A549 (cell line): ENCODE data around the gene MROH7. TPM values are rescaled to one million over a fixed set of nuclear protein-coding genes. Genes with fewer than 3 reads are reported as not detected.

Experiments used
- ATAC-seq, 2 experiments: fragments of 200-7000 bp in 1 of 2; fragments of >200 bp in 1 of 2; cut with Nextera tagmentation in 1 of 2; cut with Tn5 transposase in 1 of 2; 3 replicates each; pipeline versions ENCODE4 v1.8.0 to v1.9.1; 2018 to 2020; ENCODE audit warnings: mild to moderate bottlenecking in 1 of 2, moderate library complexity in 1 of 2
- CTCF ChIA-PET: fragments of 300-600 bp; sonication (Branson Sonifier 250); formaldehyde crosslinking; extraction: SDS; loops from one replicate; lab custom pipeline; 2021; ENCODE audit warnings: antibody characterized with exemption, inconsistent platforms; lab: Yijun Ruan, JAX
- POLR2A ChIA-PET: fragments of 350-600 bp; formaldehyde crosslinking; extraction: SDS; loops from one replicate; lab custom pipeline; 2021; ENCODE audit warnings: antibody characterized with exemption, inconsistent platforms; lab: Yijun Ruan, JAX
- DNase-seq, 2 experiments: peaks; one replicate each; pipeline versions ENCODE4 v3.0.0 to v3.0.0-alpha.2; 2011 to 2016; ENCODE audit warnings: low read depth in 1 of 2, low spot score in 1 of 2
- FAIRE-seq: peaks from 2 replicates; lab custom pipeline; 2011; peaks lifted over from hg19 to GRCh38; lab: Jason Lieb, UNC
- H3K27ac ChIP-seq, 2 experiments: fragments of >200 bp; sonication (Bioruptor Twin); formaldehyde crosslinking; 3 replicates each; pipeline ENCODE4 v1.5.1; 2016 to 2017
- H3K4me1 ChIP-seq: fragments of >200 bp; sonication (Bioruptor Twin); formaldehyde crosslinking; 3 replicates; pipeline ENCODE4 v1.6.1; 2016
- H3K4me2 ChIP-seq: fragments of >200 bp; sonication (Bioruptor Twin); formaldehyde crosslinking; 3 replicates; pipeline ENCODE4 v1.6.1; 2016
- H3K4me3 ChIP-seq: fragments of >200 bp; sonication (Bioruptor Twin); formaldehyde crosslinking; 3 replicates; pipeline ENCODE4 v1.5.1; 2016
- H3K9me3 ChIP-seq: fragments of >200 bp; sonication (Bioruptor Twin); formaldehyde crosslinking; 3 replicates; pipeline ENCODE4 v1.6.1; 2016
- ATOH8 ChIP-seq: fragments of 250-450 bp; sonication (Bioruptor Pico); IDR thresholded peaks from 2 replicates; pipeline ENCODE4 v1.5.0; 2020; ENCODE audit warnings: low read depth, mild to moderate bottlenecking, moderate library complexity
- BCL3 ChIP-seq: fragments of >200 bp; sonication (Bioruptor Twin); formaldehyde crosslinking; IDR thresholded peaks from 3 replicates; pipeline ENCODE4 v1.6.1; 2016
- CBX2 ChIP-seq: fragments of 200-600 bp; sonication (generic); IDR thresholded peaks from 2 replicates; pipeline ENCODE4 v1.6.1; 2016; ENCODE audit warnings: low read depth, mild to moderate bottlenecking, borderline replicate concordance
- CBX8 ChIP-seq: fragments of 200-600 bp; sonication (generic); IDR thresholded peaks from 2 replicates; pipeline ENCODE4 v1.6.1; 2016
- CEBPB ChIP-seq, 2 experiments: fragments of >200 bp in 1 of 2; sonication (Bioruptor Twin) in 1 of 2; formaldehyde crosslinking in 1 of 2; IDR thresholded peaks; 2 replicates each; pipeline ENCODE4 v1.6.1; 2012 to 2016
- EHF ChIP-seq: fragments of 250-450 bp; sonication (Bioruptor Pico); IDR thresholded peaks from 2 replicates; pipeline ENCODE4 v1.5.0; 2020; ENCODE audit warnings: mild to moderate bottlenecking
- ELK1 ChIP-seq: fragments of 150-350 bp; IDR thresholded peaks from 2 replicates; pipeline ENCODE4 v1.6.1; 2014; ENCODE audit warnings: low read depth, mild to moderate bottlenecking, low read length
- EP300 ChIP-seq, 2 experiments: fragments of >200 bp; sonication (Bioruptor Twin); formaldehyde crosslinking; IDR thresholded peaks; 2 replicates in 1 of 2; 3 replicates in 1 of 2; pipeline ENCODE4 v1.6.1; 2016 to 2017
- FOXS1 ChIP-seq: fragments of 250-450 bp; sonication (Bioruptor Pico); IDR thresholded peaks from 2 replicates; pipeline ENCODE4 v1.5.0; 2020; ENCODE audit warnings: mild to moderate bottlenecking, moderate library complexity
- HOXB5 ChIP-seq: fragments of 250-450 bp; sonication (Bioruptor Pico); IDR thresholded peaks from 2 replicates; pipeline ENCODE4 v1.5.0; 2020; ENCODE audit warnings: mild to moderate bottlenecking, moderate library complexity
- JUNB ChIP-seq: fragments of >200 bp; sonication (Bioruptor Twin); formaldehyde crosslinking; IDR thresholded peaks from 2 replicates; pipeline ENCODE4 v1.6.1; 2016
- KDM1A ChIP-seq: fragments of 200-600 bp; sonication (generic); IDR thresholded peaks from 2 replicates; pipeline ENCODE4 v1.6.1; 2016; ENCODE audit warnings: low read depth, mild to moderate bottlenecking
- MAFK ChIP-seq: fragments of 450-650 bp; IDR thresholded peaks from 2 replicates; pipeline ENCODE4 v1.6.1; 2014; ENCODE audit not compliant: partially characterized antibody
- NFE2L2 ChIP-seq: fragments of 150-350 bp; conservative IDR thresholded peaks from 2 replicates; pipeline ENCODE4 v1.6.1; 2014; ENCODE audit warnings: low read length
- NR3C1 ChIP-seq: fragments of >200 bp; sonication (Bioruptor Twin); formaldehyde crosslinking; IDR thresholded peaks from 3 replicates; pipeline ENCODE4 v1.6.1; 2017
- POLR2AphosphoS2 ChIP-seq: conservative IDR thresholded peaks from 2 replicates; pipeline ENCODE4 v1.6.1; 2012; ENCODE audit warnings: low read length, improper control_type of control experiment, inconsistent platforms
- RARB ChIP-seq: fragments of 250-450 bp; sonication (Bioruptor Pico); IDR thresholded peaks from 2 replicates; pipeline ENCODE4 v1.8.0; 2021; ENCODE audit warnings: mild to moderate bottlenecking, moderate library complexity
- RCOR1 ChIP-seq: fragments of 150-350 bp; IDR thresholded peaks from 2 replicates; pipeline ENCODE4 v1.6.1; 2014; ENCODE audit warnings: antibody characterized with exemption, low read length, low read depth
- REST ChIP-seq: fragments of 200-600 bp; sonication (generic); IDR thresholded peaks from 2 replicates; pipeline ENCODE4 v1.6.1; 2016; ENCODE audit warnings: antibody characterized with exemption, mild to moderate bottlenecking, moderate library complexity
- RFX5 ChIP-seq: fragments of 450-650 bp; IDR thresholded peaks from 2 replicates; pipeline ENCODE4 v1.7.1; 2014; ENCODE audit warnings: antibody characterized with exemption, mild to moderate bottlenecking, moderate library complexity
- SMC3 ChIP-seq: fragments of >200 bp; sonication (Bioruptor Twin); formaldehyde crosslinking; IDR thresholded peaks from 3 replicates; pipeline ENCODE4 v1.6.1; 2018; ENCODE audit warnings: inconsistent platforms
- TFCP2L1 ChIP-seq: fragments of 250-450 bp; sonication (Bioruptor Pico); IDR thresholded peaks from 2 replicates; pipeline ENCODE4 v1.5.0; 2021; ENCODE audit warnings: mild to moderate bottlenecking
- USF2 ChIP-seq: fragments of 450-650 bp; IDR thresholded peaks from 2 replicates; pipeline ENCODE4 v1.6.1; 2014; ENCODE audit warnings: antibody characterized with exemption
- ZC3H11A ChIP-seq: fragments of 450-650 bp; IDR thresholded peaks from 2 replicates; pipeline ENCODE4 v1.6.1; 2014; ENCODE audit warnings: antibody characterized with exemption, mild to moderate bottlenecking
- WGBS: methylation state at CpG from one replicate; pipeline ENCODE4 v1.1.6; 2017; ENCODE audit errors: missing lambda C conversion rate; 5-methylcytosine and 5-hydroxymethylcytosine counted together
- polyA plus RNA-seq, 4 experiments: library from polyadenylated mRNA; depleted of rRNA in 3 of 4; stranded (reverse); fragments of >200 nt; fragmentation: RNase III in 1 of 4; extraction: RNeasy Plus Mini Kit Qiagen cat#74134 plus additional on column Dnase treatment in 1 of 4; gene quantifications; 2 replicates in 3 of 4; 3 replicates in 1 of 4; pipeline ENCODE4 v1.2.3, GENCODE V29; 2011 to 2017

Gene MROH7
- polyA plus RNA-seq, 2 of the 4 experiments (the other 2 are of a cell fraction): not detected

- ChIA-PET CTCF (no interaction called here), POLR2A (no interaction called here)
- H3K9me3 ChIP-seq: no peaks in the 10 kb centered on the region
- FAIRE-seq: no peak
- no peak overlapping the region for H3K27ac ChIP-seq
- no peak for ATAC-seq
- H3K4me2 ChIP-seq: no peak overlapping the region
- no peak for DNase-seq
- TF ChIP-seq NR3C1: no peak
- TF ChIP-seq RARB (CRISPR knock-in tag): no peak
- no peak for TF ChIP-seq ELK1
- TF ChIP-seq FOXS1 (CRISPR knock-in tag): no peak
- no peak for TF ChIP-seq RCOR1
- no peak for TF ChIP-seq ATOH8 (CRISPR knock-in tag)
- TF ChIP-seq TFCP2L1 (CRISPR knock-in tag): no peak
- TF ChIP-seq CEBPB (IDR thresholded peaks at IDR 0.05): no peak
- no peak for TF ChIP-seq CBX8
- no peak for TF ChIP-seq ZC3H11A
- TF ChIP-seq REST: no peak
- no peak for TF ChIP-seq RFX5
- no peak for TF ChIP-seq HOXB5
- TF ChIP-seq EP300 (IDR thresholded peaks at IDR 0.05): no peak
- TF ChIP-seq JUNB: no peak
- TF ChIP-seq USF2: no peak
- TF ChIP-seq CBX2: no peak
- TF ChIP-seq EHF (CRISPR knock-in tag): no peak
- no peak for TF ChIP-seq POLR2AphosphoS2
- TF ChIP-seq BCL3: no peak
- H3K4me1 ChIP-seq: peaks cover 18% of the 10 kb centered on the region
- no peak overlapping the region for H3K4me3 ChIP-seq
These were observed 10.6 kb downstream of the MROH7 start for GRCh38 chr1:54652168-54652567.

- ATAC-seq (no peak), DNase-seq (no peak), FAIRE-seq (no peak)
- peaks cover 4% of the 10 kb centered on the region; the same call in 2 of the 3 replicates for H3K9me3 ChIP-seq
- no peak for TF ChIP-seq EHF (CRISPR knock-in tag)
- no peak for TF ChIP-seq NFE2L2
- TF ChIP-seq MAFK: no peak
- no peak for TF ChIP-seq KDM1A
- no peak for TF ChIP-seq SMC3
- ChIA-PET CTCF (interaction anchor here (0.7 kb wide), 1 partner anchor 163 kb away, joined by 3 read pairs; no protein-coding TSS in a partner anchor), POLR2A (interaction anchor here (0.5 kb wide), 1 partner anchor 257 kb away, joined by 3 read pairs; no protein-coding TSS in a partner anchor)
- 40% methylated on average over 2 of the region's 4 CpGs for WGBS
- H3K4me1 ChIP-seq: peaks cover 18% of the 10 kb centered on the region
- no peak overlapping the region for H3K4me2 ChIP-seq
- H3K4me3 ChIP-seq: no peak overlapping the region
- no peak overlapping the region for H3K27ac ChIP-seq
These were observed 11.4 kb downstream of the MROH7 start for GRCh38 chr1:54653036-54653435.
